Measurements from ENCODE around the gene MTX3.

DNA sequence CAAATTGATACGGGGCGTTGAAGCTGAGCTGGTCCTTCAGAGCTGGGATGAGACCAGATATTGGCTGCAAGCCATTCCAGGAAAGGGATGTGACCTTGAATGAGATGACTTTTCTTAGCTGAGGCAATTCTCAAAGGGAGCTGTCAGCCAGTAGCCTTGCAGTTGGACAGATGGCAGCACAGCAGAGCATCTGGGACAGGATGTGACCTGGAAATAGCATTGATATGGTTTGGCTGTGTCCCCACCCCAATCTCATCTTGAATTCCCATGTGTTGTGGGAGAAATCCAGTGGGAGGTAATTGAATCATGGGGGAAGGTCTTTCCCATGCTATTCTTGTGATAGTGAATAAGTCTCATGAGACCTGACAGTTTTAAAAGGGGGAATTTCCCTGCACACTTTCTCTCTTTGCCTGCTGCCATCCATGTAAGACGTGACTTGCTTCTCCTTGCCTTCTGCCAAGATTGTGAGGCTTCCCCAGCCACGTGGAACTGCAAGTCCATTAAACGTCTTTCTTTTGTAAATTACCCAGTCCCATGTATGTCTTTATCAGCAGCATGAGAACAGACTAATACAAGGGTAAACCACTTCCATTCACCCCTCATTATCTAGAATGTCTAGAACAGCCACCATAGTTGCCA, 19.8 kb upstream of the MTX3 start:
- TF ChIP-seq EZH2 (IDR thresholded peaks at IDR 0.05; ENCODE audit: insufficient read depth, poor library complexity, severe bottlenecking), result no peak
- TF ChIP-seq EZH2phosphoT487 (IDR thresholded peaks at IDR 0.05; ENCODE audit: insufficient read depth, low read depth), result no peak

All from GM23248 (cell line).